Esophagus squamous epithelium (tissue), 5 donors: ENCODE measurements around the gene LDHAL6B. TPM values are rescaled to one million over a fixed set of nuclear protein-coding genes. Genes with fewer than 3 reads are reported as not detected.

Experiments
- DNase-seq: peaks from one replicate; lab custom pipeline; 2025; lab: John Stamatoyannopoulos, UW
- H3K27ac ChIP-seq, 4 donors: fragments of 200-600 bp; sonication (generic); one replicate each; pipeline ENCODE4 v1.5.1; 2016 to 2019; ENCODE audit warnings: mild to moderate bottlenecking in 1 of 4
- H3K27me3 ChIP-seq, 4 donors: fragments of 200-600 bp; sonication (generic); 1 replicate in 3 of 4; 2 replicates in 1 of 4; pipeline versions ENCODE4 v1.5.1 to v1.6.0; 2017 to 2021; ENCODE audit warnings: antibody characterized with exemption in 1 of 4
- H3K36me3 ChIP-seq, 3 donors: fragments of 200-600 bp; sonication (generic); one replicate each; pipeline ENCODE4 v1.5.1; 2016 to 2019
- H3K4me1 ChIP-seq, 3 donors: fragments of 200-600 bp; sonication (generic); one replicate each; pipeline ENCODE4 v1.5.1; 2017 to 2019
- H3K4me3 ChIP-seq, 4 donors: fragments of 200-600 bp; sonication (generic); 1 replicate in 3 of 4; 2 replicates in 1 of 4; pipeline ENCODE4 v1.5.1; 2016 to 2019; ENCODE audit warnings: mild to moderate bottlenecking in 2 of 4, moderate library complexity in 1 of 4
- H3K9me3 ChIP-seq, 3 donors: fragments of 200-600 bp; sonication (generic); one replicate each; pipeline ENCODE4 v1.5.1; 2016 to 2019
- CTCF ChIP-seq, 6 experiments: fragments of 450-650 bp in 4 of 6; fragments of 200-600 bp in 2 of 6; sonication (generic) in 2 of 6; IDR thresholded peaks; one replicate each; pipeline ENCODE4 v1.5.1; 2016 to 2019; ENCODE audit warnings: antibody characterized with exemption in 6 of 6, mild to moderate bottlenecking in 4 of 6, moderate library complexity in 4 of 6
- POLR2A ChIP-seq, 4 donors: fragments of 450-650 bp; IDR thresholded peaks; one replicate each; pipeline ENCODE4 v1.6.1; 2017; ENCODE audit warnings: antibody characterized with exemption in 4 of 4, mild to moderate bottlenecking in 4 of 4, moderate library complexity in 3 of 4
- WGBS, 2 donors: methylation state at CpG; one replicate each; pipeline ENCODE4 v1.1.5; 2018; 5-methylcytosine and 5-hydroxymethylcytosine counted together
- intact Hi-C: fragments of 100-400 bp; cut with DNase I; formaldehyde crosslinking; loops from one replicate; pipeline ENCODE4 v1.15.0; 2022
- total RNA-seq, 4 donors: library from RNA; depleted of rRNA; stranded (reverse); fragments of >200 nt; gene quantifications; one replicate each; pipeline ENCODE4 v1.1.0, GENCODE V29; 2016
- donor health status: DM: yes; HTN: yes; CAD: no.

LDHAL6B gene
- total RNA-seq, 4 donors from 2014 or later = not detected

GRCh38 chr15:59194639-59195325 is 11.9 kb upstream of the LDHAL6B start:
- intact Hi-C loops = no loop called here
- Histone ChIP-seq H3K27ac (no peak overlapping the region), H3K4me1 (peaks cover 4 to 38% (median 19%) of the 10 kb centered on the region in 3 donors), H3K9me3 (no peaks in the 10 kb centered on the region), H3K36me3 (peaks cover 7 to 64% (median 10%) of the 10 kb centered on the region in 3 donors), H3K4me3 (no peak overlapping the region), H3K27me3 (no peaks in the 10 kb centered on the region)
- no peak for DNase-seq
- 92 to 94% methylated on average over 9 to 10 of the region's 10 CpGs for WGBS, 2 donors
- TF ChIP-seq POLR2A (IDR thresholded peaks at IDR 0.05) (no peak), CTCF (IDR thresholded peaks at IDR 0.05) (no peak)

- peaks cover 7 to 66% (median 10%) of the 10 kb centered on the region in 3 donors for H3K36me3 ChIP-seq
These were observed 10.2 kb upstream of the LDHAL6B start for GRCh38 chr15:59196416-59196815.

GRCh38 chr15:59197454-59197853 is 9.2 kb upstream of the LDHAL6B start:
- Histone ChIP-seq H3K4me1 (peaks cover under 1 to 33% (median 16%) of the 10 kb centered on the region in 3 donors), H3K27ac (peak overlapping the region in 3 of 4 donors; percentile 7 to 34 (median 23)), H3K36me3 (peaks cover 7 to 74% (median 10%) of the 10 kb centered on the region in 3 donors), H3K9me3 (no peaks in the 10 kb centered on the region), H3K27me3 (no peaks in the 10 kb centered on the region), H3K4me3 (no peak overlapping the region)
- DNase-seq = no peak
- intact Hi-C loops = no loop called here
- TF ChIP-seq CTCF (IDR thresholded peaks at IDR 0.05) (no peak), POLR2A (IDR thresholded peaks at IDR 0.05) (no peak)
- WGBS, 2 donors = 42 to 48% methylated on average over 2 of the region's 2 CpGs

More at GRCh38 chr15:59196416-59196815, 10.2 kb upstream of the LDHAL6B start:
- H3K4me1 ChIP-seq = peaks cover 4 to 43% (median 26%) of the 10 kb centered on the region in 3 donors
- TF ChIP-seq POLR2A (IDR thresholded peaks at IDR 0.05) (no peak), CTCF (IDR thresholded peaks at IDR 0.05) (no peak)
- 91 to 93% methylated on average over 2 of the region's 2 CpGs for WGBS, 2 donors
- H3K27ac ChIP-seq = no peak overlapping the region
- H3K4me3 ChIP-seq = no peak overlapping the region
- no peak for DNase-seq
- H3K9me3 ChIP-seq = no peaks in the 10 kb centered on the region
- H3K27me3 ChIP-seq = no peaks in the 10 kb centered on the region
- intact Hi-C loops = no loop called here

GRCh38 chr15:59199626-59200465 is 6.8 kb upstream of the LDHAL6B start:
- Histone ChIP-seq H3K9me3 (no peaks in the 10 kb centered on the region), H3K27ac (peak overlapping the region in 2 of 4 donors; percentile 41 to 48), H3K4me3 (no peak overlapping the region), H3K27me3 (no peaks in the 10 kb centered on the region), H3K4me1 (peaks cover 0 to 34% (median 12%) of the 10 kb centered on the region in 3 donors), H3K36me3 (peaks cover 1 to 74% (median 17%) of the 10 kb centered on the region in 3 donors)
- WGBS, 2 donors = 76 to 79% methylated on average over 10 of the region's 10 CpGs
- intact Hi-C loops = no loop called here
- no peak for DNase-seq
- no peak for TF ChIP-seq CTCF (IDR thresholded peaks at IDR 0.05)
- TF ChIP-seq POLR2A (IDR thresholded peaks at IDR 0.05) = no peak
